Neutrophil (primary cell): ENCODE results near the gene TGM1.

ENCODE experiments used
- H3K27ac ChIP-seq: fragments of 200-600 bp; sonication (generic); 2 replicates; pipeline ENCODE4 v1.5.1; 2016; ENCODE audit warnings: mild to moderate bottlenecking, moderate library complexity
- H3K27me3 ChIP-seq: fragments of 200-600 bp; sonication (generic); 2 replicates; pipeline ENCODE4 v1.6.0; 2016; ENCODE audit warnings: mild to moderate bottlenecking
- H3K36me3 ChIP-seq: fragments of 200-600 bp; sonication (generic); 2 replicates; pipeline ENCODE4 v1.5.1; 2017
- H3K4me1 ChIP-seq, 2 experiments: fragments of 200-600 bp in 1 of 2; sonication (generic) in 1 of 2; 1 replicate in 1 of 2; 2 replicates in 1 of 2; pipeline versions ENCODE4 v1.5.1 to v1.6.1; 2013 to 2016; ENCODE audit warnings: low read depth in 1 of 2, low read length in 1 of 2, mild to moderate bottlenecking in 1 of 2, moderate library complexity in 1 of 2; ENCODE audit not compliant: control insufficient read depth in 1 of 2, insufficient read depth in 1 of 2
- H3K4me3 ChIP-seq, 2 experiments: fragments of 200-600 bp in 1 of 2; sonication (generic) in 1 of 2; 1 replicate in 1 of 2; 2 replicates in 1 of 2; pipeline ENCODE4 v1.5.1; 2013 to 2016; ENCODE audit warnings: low read depth in 1 of 2, low read length in 1 of 2, mild to moderate bottlenecking in 1 of 2, moderate library complexity in 1 of 2
- H3K9me3 ChIP-seq: fragments of 200-600 bp; sonication (generic); 2 replicates; pipeline ENCODE4 v1.5.1; 2016
- CTCF ChIP-seq: fragments of 200-600 bp; sonication (generic); IDR thresholded peaks from 2 replicates; pipeline ENCODE4 v1.5.1; 2016; ENCODE audit warnings: antibody characterized with exemption

TGM1 gene

GRCh38 chr14:24240110-24240918 lies 22.7 kb downstream of the TGM1 start:
- Histone ChIP-seq H3K27me3 (no peaks in the 10 kb centered on the region), H3K9me3 (no peaks in the 10 kb centered on the region), H3K4me3 (peak overlapping the region; percentile 15 to 71), H3K36me3 (peaks cover 60% of the 10 kb centered on the region), H3K27ac (peak overlapping the region; percentile 100), H3K4me1 (peaks cover 49 to 57% of the 10 kb centered on the region in 2 experiments)
- TF ChIP-seq CTCF: no peak

- H3K4me1 ChIP-seq: peaks cover 55 to 64% of the 10 kb centered on the region in 2 experiments
- no peaks in the 10 kb centered on the region for H3K9me3 ChIP-seq
- H3K27me3 ChIP-seq: no peaks in the 10 kb centered on the region
- no peak for TF ChIP-seq CTCF
- no peak overlapping the region for H3K4me3 ChIP-seq
- peak overlapping the region; percentile 100 for H3K27ac ChIP-seq
- peaks cover 73% of the 10 kb centered on the region for H3K36me3 ChIP-seq
Observed at GRCh38 chr14:24238527-24239037, 24.4 kb downstream of the TGM1 start.

GRCh38 chr14:24238123-24238522 lies 24.9 kb downstream of the TGM1 start:
- TF ChIP-seq CTCF: no peak
- H3K9me3 ChIP-seq: no peaks in the 10 kb centered on the region
- H3K27me3 ChIP-seq: no peaks in the 10 kb centered on the region
- peak overlapping the region; percentile 100 for H3K27ac ChIP-seq
- peaks cover 73% of the 10 kb centered on the region for H3K36me3 ChIP-seq
- H3K4me1 ChIP-seq: peaks cover 56 to 64% of the 10 kb centered on the region in 2 experiments
- no peak overlapping the region for H3K4me3 ChIP-seq

GRCh38 chr14:24237463-24237955 lies 25.5 kb downstream of the TGM1 start:
- Histone ChIP-seq H3K27ac (peak overlapping the region; percentile 100), H3K27me3 (no peaks in the 10 kb centered on the region), H3K4me3 (no peak overlapping the region), H3K9me3 (no peaks in the 10 kb centered on the region), H3K4me1 (peaks cover 60 to 65% of the 10 kb centered on the region in 2 experiments), H3K36me3 (peaks cover 73% of the 10 kb centered on the region)
- TF ChIP-seq CTCF: no peak

GRCh38 chr14:24236689-24237462 lies 26.1 kb downstream of the TGM1 start:
- no peaks in the 10 kb centered on the region for H3K9me3 ChIP-seq
- peak overlapping the region; percentile 41 for H3K27ac ChIP-seq
- H3K4me1 ChIP-seq: peaks cover 60 to 66% of the 10 kb centered on the region in 2 experiments
- H3K4me3 ChIP-seq: no peak overlapping the region
- TF ChIP-seq CTCF: no peak
- no peaks in the 10 kb centered on the region for H3K27me3 ChIP-seq
- peaks cover 73% of the 10 kb centered on the region for H3K36me3 ChIP-seq
